GM21717 (cell line): ENCODE measurements around the gene PROM1.

Source experiments
- ATAC-seq: cut with Tn5 transposase; IDR thresholded peaks from one replicate; pipeline ENCODE4 v1.9.1; 2021; ENCODE audit warnings: mild to moderate bottlenecking, moderate library complexity; ENCODE audit not compliant: unreplicated experiment

PROM1 gene

DNA sequence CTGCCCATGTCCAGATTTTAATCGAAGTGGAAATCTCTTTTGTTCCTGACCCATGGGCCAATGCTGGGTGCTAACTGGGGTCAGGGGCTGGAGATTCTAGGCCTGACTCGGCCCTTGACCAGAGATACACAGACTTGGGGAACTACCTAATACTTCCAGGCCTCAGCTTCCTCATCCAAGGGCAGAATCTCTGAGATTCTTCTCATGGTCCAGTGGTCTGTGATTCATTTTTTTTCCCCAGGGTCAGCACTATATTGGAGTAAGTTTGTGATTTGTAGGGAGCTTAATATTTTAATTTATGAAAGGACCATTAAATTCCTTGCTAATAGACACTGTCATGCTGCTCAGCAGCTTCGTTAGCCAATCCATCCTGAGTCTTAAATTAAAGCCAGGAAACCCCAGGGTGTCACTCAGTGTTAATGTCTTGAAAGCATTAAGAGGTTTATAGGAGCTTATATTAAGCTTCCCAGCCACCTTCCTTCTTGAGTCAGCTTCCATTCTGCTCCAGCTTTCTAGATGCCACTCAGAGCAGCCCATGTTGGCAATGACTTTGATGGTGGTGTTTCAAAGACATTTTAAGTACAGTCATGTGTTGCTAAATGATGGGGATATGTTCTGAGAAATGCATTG, 27.0 kb upstream of the PROM1 start:
- ATAC-seq, result no peak

DNA sequence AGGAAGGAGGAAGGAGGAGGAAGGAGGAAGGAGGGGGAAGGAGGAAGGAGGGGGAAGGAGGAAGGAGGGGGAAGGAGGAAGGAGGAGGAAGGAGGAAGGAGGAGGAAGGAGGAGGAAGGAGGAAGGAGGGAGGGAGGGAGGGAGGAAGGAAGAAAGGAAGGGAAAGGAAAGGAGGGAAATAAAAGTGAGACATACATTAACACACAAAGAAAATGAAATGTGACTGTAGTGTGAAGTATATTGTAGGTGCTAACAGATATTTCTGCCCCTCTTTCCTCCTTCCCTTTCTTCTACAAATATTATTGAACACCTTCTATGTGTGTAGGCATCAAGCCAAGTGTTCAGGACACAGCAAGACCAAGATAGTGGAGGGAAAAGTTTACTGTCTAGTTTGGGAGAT, 26.4 kb upstream of the PROM1 start:
- no peak for ATAC-seq

DNA sequence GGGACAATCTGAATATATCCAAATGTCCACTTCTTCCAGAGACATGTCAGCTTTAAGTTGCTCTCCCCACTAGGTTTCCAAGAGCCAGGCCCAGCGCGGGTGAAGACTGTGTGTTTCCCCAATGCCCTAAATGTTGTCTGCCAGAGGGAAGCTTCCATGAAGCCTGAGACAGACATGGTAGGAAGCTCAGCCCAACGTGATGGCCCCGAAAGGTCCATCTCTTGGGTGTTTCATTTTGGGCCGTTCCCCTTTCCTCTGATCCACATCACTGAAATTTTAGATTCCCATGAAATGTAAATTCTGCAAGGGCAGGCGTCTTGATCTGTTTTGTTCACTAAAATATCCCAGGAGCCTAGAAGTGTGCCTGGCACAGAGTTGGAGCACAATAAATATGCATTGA, 25.4 kb upstream of the PROM1 start:
- ATAC-seq, result no peak

DNA sequence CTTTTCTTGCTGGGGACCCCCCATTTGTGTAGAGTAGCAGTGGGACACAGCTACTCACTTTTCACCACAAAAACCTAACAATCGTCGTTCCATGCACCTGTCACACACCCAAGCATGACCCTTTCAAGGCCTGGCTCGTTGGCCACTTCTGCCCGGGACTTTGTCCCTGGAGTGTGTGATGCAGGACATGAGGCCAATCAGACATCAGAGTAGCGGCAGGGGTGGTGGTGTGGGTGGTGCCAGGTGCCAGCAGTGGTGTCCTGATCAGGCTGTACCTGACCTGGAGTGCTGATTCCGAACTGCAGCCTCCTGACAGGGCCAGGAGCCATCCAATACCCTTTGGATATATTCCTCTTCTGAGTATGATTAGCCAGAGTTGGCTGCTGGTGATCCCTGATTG, 23.1 kb upstream of the PROM1 start:
- ATAC-seq, result no peak

DNA sequence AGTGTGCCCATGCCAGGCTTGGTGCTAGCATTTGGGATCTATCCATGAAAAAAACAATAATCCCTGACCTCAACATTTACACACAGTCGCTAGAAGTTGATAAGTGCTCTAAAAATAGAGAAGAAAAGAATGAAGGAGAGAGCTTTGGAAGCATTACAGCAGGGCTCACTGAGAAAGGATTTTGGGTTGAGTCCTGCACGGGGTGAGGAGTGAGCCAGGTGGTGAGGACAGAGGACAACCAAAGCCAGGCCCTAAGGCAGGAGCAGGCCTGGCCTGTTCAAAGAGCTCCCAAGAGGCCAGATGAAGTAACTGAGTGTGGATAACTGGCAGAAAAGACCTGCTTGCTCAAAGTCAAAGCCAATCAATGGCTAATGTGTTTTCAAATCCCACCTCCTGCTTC, 20.7 kb upstream of the PROM1 start:
- no peak for ATAC-seq

DNA sequence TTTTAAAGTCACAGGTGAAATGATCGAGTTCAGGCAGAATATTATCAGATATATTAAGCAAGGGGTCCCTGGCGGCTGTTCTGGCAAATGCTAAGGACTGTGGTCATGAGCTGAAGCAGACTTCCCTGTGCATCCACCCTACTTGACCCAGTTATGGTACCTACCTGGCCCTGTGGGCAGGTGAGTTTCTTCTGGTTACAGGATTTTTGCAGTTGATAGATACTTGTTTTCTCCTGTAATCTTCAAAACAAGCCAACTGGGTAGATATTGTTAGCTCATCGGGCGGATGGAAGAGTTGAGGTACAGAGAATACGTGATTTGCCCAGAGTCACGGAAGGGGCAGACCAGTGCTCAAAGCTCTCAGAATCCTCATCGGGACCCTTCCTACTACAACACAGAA, 18.5 kb upstream of the PROM1 start:
- ATAC-seq, result no peak

DNA sequence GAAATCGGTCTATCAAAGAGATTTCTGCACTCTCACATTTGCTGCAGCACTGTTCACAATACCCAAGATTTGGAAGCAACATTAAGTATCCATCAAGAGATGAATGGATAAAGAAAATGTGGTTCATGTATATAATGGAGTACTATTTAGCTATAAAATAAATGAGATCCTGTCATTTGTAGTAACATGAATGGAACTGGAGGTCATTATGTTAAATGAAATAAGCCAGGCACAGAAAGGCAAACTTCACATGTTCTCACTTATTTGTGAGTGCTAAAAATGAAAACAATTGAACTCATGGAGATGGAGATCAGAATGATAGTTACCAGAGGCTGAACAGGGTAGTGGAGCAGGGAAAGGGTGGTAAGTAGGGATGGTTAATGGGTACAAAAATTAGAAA, 17.0 kb upstream of the PROM1 start:
- no peak for ATAC-seq

DNA sequence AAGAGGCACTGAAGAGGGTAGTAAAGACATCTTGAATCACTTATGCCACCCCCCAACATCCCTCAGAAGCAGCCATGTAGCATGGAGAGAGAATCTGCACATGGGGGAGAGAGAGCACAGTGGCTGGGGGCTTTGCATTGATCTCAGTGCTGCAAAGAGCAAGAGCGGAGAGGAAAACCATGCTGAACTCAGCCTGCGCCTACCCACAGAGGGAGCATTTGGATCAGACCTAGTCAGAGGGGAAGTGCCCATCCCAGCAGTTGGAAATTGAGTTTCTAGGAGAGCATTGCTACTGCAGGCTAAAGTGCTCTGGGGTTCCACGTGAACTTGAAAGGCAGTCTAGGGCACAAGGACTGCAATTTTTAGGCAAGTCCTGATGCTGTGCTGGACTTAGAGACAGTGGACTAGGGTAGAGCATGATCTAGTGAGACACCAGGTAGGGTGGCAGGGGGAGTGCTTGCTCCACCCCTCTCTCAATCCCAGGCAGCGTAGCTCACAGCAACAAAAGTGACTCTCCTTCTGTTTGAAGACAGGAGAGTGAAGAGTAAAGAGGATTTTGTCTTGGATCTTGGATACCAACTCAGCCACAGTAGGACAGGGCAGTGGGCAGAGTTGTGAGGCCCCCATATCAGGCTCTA, 9.0 kb upstream of the PROM1 start:
- no peak for ATAC-seq

DNA sequence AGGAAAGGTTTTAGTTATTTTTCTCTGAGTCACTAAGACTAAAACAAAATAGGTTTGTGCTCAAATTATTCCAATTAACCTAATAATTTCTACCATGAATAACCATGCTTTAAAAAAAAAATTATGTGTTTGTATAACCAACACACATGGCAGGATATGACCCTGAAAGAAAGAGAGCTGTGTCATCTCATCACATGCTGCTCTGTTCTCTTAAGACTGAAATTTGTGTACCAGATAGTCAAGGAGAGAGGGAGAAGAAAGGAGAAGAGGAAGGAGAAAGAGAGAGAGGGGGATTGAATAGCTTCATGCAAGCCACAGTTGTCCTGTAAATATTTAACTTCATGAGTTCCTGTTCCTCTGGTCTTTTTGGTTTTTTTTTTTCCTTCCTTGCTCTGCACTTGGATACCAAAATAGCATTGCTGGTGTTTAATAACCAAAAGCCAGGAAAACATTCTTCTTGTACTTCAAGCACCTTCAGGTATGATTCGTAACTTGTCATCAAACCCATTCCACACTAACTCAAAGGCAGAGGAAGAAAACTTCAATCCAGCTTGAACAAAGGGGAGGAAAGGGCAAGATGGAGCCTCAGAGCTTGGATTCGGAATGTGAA, 6.4 kb upstream of the PROM1 start:
- no peak for ATAC-seq

DNA sequence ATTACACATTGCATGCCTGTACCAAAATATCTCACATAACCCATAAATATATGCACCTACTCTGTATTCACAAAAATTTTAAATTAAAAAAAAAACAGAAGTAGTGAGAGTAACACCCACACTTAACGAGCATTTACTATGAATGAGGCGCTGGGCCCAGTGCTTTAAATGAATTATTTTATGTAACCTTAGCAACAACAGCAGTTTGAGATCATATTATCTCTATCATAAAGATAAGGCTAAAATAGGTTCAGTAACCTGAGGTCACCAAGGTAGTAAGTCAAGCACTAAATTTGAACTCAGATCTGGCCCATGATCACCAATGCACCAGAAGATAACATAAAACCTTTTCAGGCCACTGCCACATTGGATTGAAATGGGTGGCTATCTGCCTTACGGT, 5.3 kb upstream of the PROM1 start:
- no peak for ATAC-seq

DNA sequence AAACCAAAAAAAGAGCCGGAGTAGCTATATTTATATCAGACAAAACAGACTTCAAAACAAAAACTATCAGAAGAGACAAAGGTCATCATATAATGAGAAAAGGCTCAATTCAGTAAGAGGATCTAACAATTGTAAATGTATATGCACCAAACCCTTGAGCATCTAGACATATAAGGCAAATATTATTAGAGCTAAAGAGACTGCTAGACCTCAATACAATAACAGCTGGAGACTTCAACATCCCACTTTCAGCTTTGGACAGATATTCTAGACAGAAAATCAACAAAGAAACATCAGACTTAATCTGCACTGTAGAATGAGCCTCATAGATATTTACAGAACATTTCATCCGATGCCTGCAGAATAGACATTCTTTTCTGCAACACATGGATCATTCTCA, 4.8 kb upstream of the PROM1 start:
- no peak for ATAC-seq

DNA sequence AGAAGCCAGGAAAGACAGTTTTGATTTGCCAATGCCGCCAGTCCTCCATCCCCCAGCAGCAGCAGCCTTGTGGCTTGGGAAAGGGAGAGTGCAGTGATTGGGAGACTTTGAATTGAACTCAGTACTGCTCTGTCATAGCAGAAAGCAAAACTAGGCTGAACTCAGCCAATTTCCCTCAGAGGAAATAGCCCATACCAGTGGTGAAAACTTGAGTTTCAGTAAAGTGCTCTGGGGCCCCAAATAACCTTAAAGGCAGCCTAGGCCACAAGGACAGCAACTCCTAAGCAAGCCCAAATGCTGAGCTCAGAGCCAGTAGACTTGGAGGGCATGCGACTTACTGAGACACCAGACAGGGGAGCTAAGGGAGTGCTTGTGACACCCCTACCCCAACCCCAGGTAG, 2.0 kb upstream of the PROM1 start:
- peak; percentile 68 for ATAC-seq

DNA sequence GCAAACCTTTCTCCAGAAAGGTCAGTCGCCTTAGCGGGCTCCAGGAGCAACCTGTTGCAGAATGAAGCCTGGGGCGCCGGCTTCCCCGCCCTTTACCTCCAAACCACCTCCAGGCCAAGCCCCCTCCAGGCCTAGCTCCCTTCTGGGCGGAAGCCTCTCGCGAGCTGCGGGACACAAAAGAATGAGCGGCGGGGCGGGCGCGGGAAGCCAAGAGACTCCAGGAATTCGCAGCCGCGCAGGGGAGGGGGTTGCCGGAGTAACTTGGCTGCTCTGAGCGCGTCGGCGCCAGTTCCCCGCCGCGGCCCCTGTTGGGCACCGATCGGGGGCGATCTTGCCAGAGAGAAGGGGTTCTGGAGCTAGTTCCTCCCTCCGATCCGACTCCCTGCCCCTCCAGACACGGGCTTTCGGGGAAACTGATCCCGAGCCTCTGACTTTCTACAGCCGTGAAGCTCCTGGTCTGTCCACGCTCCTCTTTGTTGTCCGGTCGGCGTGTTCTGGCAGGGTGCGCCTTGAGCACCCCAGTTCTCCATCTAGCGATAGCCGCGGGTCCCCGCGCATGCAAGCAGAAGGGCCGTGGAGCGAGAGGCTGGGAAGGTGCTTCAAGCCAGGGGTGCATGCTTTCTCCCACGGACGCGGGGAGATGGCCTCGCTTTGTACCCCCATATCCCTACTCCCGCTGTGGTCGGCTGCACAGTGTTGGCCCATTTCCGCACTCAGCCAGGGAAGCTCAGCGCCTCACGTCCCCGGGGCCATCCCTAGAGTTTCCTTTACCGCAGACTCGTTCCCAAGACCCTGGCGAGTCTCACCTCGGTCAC, 1.2 kb downstream of the PROM1 start:
- ATAC-seq, result no peak

DNA sequence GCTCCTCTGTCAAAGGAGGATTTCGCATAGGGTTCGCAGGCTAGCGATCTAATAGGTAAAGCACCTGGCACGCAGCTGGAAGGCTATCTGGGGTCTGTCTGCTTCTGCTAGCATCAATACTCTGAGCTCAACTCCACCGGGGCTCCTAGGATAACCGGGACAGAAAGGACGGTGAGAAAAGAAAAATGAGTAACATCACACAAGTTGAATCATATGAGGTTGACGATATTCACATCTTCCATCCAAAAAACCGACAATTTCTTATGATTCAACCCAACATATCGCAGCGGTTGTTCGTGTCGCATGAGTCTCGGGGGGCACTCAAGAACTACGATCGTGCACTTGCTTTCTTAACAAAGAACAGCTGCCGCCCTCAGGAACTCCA, 1.8 kb downstream of the PROM1 start:
- ATAC-seq, result no peak

DNA sequence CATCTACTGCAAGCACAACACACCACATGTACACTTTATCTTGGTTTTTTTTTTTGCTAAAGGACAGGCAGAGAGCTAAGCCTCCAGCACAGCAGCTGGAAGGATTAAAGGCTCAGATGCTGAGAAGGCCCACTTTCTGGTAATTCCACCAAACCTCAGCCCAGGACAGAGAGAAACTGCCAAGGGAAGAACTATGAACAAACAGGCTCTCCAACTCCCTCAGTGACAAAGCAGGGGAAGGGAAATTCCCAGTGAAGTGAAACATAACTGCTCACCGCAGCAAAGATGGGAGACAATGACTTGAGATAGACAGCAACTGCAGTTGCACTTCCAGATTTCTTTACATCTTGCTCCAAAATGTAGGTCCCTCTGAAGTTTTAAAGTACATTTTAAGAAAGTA, 4.8 kb downstream of the PROM1 start:
- peak; percentile 95 for ATAC-seq

DNA sequence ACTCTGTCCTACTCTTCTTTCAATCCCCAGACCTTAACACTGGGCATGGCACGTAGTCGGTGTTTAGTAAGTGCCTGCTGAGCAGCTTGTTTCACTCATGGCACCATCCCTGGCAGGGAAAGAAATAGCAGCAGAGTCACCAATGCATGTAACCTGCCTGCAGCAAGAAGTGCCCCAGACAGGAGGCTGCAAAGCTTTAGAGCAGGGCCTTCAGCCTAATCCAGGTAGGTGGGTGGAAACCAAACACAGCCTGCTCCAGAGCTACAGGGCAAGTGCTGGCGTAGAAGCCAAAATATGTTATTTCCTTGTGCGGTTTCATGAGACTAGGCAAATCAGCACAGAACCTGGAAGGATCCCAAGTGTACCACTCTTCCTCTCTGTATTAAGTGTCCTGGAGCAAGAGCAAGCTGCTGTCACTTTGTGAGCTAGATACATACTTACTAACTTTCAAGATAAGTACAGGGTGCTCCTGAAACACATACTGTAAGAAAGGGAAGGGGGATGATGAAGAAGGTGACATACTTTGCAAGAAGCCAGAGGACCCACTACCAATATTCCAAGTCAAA, 5.5 kb downstream of the PROM1 start:
- ATAC-seq, result no peak

DNA sequence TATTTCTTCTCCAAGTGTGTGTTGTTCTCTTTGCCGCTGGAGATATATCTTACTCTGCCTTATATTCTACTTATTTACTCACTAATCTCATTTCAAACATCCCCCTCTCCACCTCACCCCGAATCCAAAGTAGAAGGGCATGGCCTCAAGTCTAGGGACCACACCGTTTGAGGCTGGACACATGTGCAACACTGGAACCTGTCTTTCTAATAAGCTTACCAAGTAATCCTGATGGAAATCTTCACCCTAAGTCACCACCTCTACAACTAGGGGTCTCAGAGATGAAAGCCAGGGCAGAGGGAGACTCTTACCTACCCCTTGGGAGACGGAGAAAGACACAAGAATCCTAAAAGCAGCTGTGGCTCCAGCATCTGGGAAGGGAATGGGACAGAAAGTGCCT, 6.0 kb downstream of the PROM1 start:
- no peak for ATAC-seq

DNA sequence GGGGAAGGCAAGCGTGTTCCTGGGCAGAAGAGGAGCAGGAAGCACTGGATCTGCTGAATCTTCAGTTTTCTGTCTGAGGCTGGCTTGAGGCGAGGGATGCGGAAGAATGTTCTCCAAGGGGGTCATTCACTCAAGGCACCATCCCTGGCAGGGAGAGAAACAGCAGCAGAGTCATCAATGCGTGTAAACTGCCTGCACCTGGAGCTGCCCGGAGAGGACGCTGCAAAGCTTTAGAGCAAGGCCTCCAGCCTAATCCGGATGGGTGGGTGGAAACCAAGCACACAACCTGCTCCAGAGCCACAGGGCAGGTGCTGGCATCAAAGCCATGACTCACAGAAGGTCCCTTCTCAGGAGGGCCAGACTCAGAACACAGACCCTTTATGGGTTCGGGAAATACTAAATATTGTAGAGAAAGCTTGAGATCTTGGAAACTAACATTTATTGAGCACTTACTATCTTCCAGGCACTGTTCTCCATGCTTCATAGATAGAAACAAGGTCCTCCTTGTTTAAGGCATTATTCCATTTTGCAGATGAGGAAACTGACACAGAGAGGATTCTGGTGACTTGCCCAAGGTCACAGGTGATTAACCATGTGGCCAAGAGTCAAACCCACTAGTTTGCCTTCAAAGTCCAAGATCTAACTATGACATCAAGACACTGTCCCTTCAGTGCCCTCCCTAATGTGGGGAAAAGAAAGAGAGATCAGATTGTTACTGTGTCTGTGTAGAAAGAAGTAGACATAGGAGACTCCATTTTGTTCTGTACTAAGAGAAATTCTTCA, 7.7 kb downstream of the PROM1 start:
- ATAC-seq, result no peak

DNA sequence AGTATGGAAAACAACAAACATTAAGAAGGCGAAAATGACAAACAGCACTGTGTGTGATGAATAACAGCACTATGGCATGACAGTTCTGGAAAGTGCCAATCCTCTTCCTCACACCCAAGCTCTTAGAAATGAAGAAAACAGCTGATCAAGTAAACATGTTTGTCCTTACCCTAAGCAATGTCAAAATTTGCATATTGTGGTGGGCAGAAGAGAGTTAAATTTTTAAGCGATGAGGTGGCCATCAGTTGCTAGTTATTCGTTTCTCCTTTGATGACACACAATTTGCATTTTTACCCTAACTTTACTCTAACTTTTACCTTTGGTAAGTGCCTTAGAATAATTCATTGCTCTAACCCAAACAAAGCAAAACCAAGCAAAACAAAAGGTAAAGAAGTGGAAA, 8.8 kb downstream of the PROM1 start:
- ATAC-seq, result no peak

DNA sequence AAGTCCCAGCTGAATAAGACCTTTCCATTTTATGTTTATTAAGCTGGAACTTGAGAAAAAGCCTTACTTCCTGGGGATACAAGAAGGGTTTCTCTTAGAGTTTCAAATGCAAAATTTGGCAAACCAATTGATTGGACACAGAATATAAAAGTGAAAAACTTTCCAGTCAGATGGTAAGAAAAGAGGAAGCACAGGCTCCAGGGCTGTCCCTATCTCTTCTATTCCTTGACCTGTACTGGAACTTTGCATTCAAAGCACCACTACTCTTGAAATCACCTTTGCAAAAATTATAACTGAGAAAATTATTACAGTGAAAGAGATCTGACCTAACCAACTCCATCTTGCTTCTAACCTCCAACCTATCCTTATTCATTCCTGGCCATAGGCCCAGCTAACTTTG, 11.7 kb downstream of the PROM1 start:
- ATAC-seq, result no peak

DNA sequence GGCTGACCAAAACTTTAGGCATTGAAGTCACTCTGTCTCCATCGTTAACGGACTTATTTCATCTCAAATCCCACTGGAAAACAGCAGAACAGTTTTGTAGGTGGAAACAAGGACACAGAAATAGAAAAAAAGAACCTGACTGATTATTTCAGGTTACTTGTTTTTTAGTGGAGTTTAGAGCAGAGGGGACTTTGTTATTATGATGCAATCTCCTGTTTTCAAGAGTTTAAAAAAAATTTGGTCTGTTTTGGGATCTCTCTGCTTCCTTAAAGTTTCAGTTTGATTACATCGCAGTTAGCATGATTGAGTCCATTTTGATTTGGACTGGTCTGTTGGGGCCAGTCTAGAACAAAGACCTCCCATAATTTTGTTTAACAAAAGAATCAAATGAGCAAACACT, 13.6 kb downstream of the PROM1 start:
- no peak for ATAC-seq
